Measurements from ENCODE around the gene OSGEP. TPM values are rescaled to one million over a fixed set of nuclear protein-coding genes. Genes with fewer than 3 reads are reported as not detected.
A peak's percentile ranks its signal among the peaks of the same experiment; 100 is the strongest.

The OSGEP gene
- total and polyA plus RNA-seq, 2 of the 13 experiments (the other 11 are each of a cell fraction or from before 2014, with no cell fraction given), result 39.7 to 41.1 TPM

DNA sequence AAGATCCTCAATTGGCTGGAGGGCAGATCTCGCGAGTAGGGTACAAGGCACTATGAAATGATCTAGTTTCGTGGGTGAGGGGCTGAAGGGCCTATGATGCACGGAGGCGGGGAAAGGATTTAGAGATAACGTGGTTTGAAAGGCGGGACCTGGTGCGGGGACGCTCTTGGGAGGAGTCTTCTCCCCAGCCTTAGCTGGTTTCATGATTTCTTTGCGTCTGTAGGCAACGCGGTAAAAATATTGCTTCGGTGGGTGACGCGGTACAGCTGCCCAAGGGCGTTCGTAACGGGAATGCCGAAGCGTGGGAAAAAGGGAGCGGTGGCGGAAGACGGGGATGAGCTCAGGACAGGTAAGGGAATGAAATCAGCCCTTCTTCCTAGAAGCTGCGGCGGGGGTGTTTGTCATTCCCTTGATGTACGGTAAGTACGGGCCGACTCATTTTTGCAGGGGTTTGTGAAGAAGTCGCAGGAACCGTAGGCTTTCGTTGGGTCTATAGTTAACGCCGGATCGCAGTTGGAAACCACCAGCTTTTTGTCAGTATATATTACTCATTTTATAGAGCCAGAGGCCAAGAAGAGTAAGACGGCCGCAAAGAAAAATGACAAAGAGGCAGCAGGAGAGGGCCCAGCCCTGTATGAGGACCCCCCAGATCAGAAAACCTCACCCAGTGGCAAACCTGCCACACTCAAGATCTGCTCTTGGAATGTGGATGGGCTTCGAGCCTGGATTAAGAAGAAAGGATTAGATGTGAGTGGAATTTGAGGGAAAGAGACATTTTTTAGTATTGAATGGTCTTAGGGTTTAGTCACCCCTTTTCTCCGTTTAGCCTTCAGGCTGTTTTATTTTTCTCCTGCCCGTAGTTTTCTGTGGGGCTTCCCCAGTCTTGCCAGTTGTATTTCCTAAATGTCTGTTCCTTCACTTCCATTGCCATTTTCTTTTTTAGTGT, 1.0 kb upstream of the OSGEP start (continued):
- TF ChIP-seq SAFB2 (CRISPR knock-in tag; IDR thresholded peaks at IDR 0.05; ENCODE audit: borderline replicate concordance, low read depth) (0 out of 2 replicates have a peak, but pooled peaks have one; percentile 15), ZNF670 (CRISPR knock-in tag; IDR thresholded peaks at IDR 0.05; ENCODE audit: borderline replicate concordance) (0 out of 2 replicates have a peak, but pooled peaks have one; percentile 61), ELF4 (CRISPR knock-in tag; IDR thresholded peaks at IDR 0.05; ENCODE audit: borderline replicate concordance) (peak; percentile 85; the same call in 1 of the 2 replicates), ZNF136 (CRISPR knock-in tag; IDR thresholded peaks at IDR 0.05; ENCODE audit: low read depth) (peak; percentile 65; the same call in 1 of the 2 replicates), CBX5 (CRISPR knock-in tag; IDR thresholded peaks at IDR 0.05; ENCODE audit: borderline replicate concordance) (0 out of 2 replicates have a peak, but pooled peaks have one; percentile 2), ZNF782 (CRISPR knock-in tag; IDR thresholded peaks at IDR 0.05; ENCODE audit: borderline replicate concordance) (0 out of 2 replicates have a peak, but pooled peaks have one; percentile 24), TBX2 (CRISPR knock-in tag; IDR thresholded peaks at IDR 0.05; ENCODE audit: borderline replicate concordance) (peak; percentile 61; the same call in 1 of the 2 replicates), ZNF878 (CRISPR knock-in tag; IDR thresholded peaks at IDR 0.05) (0 out of 2 replicates have a peak, but pooled peaks have one; percentile 55), ZC3H4 (CRISPR knock-in tag; IDR thresholded peaks at IDR 0.05; ENCODE audit: borderline replicate concordance) (peak; percentile 70; the same call in 1 of the 2 replicates), ZNF253 (CRISPR knock-in tag; IDR thresholded peaks at IDR 0.05; ENCODE audit: borderline replicate concordance) (peak; percentile 82; the same call in 1 of the 2 replicates), SAP130 (CRISPR knock-in tag; IDR thresholded peaks at IDR 0.05; ENCODE audit: low read depth) (peak; percentile 66), ESRRA (CRISPR knock-in tag; IDR thresholded peaks at IDR 0.05; ENCODE audit: low read depth) (no peak)
- TF ChIP-seq, protein P1, sequence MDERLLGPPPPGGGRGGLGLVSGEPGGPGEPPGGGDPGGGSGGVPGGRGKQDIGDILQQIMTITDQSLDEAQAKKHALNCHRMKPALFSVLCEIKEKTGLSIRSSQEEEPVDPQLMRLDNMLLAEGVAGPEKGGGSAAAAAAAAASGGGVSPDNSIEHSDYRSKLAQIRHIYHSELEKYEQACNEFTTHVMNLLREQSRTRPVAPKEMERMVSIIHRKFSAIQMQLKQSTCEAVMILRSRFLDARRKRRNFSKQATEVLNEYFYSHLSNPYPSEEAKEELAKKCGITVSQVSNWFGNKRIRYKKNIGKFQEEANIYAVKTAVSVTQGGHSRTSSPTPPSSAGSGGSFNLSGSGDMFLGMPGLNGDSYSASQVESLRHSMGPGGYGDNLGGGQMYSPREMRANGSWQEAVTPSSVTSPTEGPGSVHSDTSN (CRISPR knock-in tag; IDR thresholded peaks at IDR 0.05), result no peak
- TF ChIP-seq, protein P2, sequence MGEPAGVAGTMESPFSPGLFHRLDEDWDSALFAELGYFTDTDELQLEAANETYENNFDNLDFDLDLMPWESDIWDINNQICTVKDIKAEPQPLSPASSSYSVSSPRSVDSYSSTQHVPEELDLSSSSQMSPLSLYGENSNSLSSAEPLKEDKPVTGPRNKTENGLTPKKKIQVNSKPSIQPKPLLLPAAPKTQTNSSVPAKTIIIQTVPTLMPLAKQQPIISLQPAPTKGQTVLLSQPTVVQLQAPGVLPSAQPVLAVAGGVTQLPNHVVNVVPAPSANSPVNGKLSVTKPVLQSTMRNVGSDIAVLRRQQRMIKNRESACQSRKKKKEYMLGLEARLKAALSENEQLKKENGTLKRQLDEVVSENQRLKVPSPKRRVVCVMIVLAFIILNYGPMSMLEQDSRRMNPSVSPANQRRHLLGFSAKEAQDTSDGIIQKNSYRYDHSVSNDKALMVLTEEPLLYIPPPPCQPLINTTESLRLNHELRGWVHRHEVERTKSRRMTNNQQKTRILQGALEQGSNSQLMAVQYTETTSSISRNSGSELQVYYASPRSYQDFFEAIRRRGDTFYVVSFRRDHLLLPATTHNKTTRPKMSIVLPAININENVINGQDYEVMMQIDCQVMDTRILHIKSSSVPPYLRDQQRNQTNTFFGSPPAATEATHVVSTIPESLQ (CRISPR knock-in tag; conservative IDR thresholded peaks at IDR 0.05), result no peak
- TF ChIP-seq, protein P3, sequence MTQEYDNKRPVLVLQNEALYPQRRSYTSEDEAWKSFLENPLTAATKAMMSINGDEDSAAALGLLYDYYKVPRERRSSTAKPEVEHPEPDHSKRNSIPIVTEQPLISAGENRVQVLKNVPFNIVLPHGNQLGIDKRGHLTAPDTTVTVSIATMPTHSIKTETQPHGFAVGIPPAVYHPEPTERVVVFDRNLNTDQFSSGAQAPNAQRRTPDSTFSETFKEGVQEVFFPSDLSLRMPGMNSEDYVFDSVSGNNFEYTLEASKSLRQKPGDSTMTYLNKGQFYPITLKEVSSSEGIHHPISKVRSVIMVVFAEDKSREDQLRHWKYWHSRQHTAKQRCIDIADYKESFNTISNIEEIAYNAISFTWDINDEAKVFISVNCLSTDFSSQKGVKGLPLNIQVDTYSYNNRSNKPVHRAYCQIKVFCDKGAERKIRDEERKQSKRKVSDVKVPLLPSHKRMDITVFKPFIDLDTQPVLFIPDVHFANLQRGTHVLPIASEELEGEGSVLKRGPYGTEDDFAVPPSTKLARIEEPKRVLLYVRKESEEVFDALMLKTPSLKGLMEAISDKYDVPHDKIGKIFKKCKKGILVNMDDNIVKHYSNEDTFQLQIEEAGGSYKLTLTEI (CRISPR knock-in tag; conservative IDR thresholded peaks at IDR 0.05), result no peak
- TF ChIP-seq, protein P4, sequence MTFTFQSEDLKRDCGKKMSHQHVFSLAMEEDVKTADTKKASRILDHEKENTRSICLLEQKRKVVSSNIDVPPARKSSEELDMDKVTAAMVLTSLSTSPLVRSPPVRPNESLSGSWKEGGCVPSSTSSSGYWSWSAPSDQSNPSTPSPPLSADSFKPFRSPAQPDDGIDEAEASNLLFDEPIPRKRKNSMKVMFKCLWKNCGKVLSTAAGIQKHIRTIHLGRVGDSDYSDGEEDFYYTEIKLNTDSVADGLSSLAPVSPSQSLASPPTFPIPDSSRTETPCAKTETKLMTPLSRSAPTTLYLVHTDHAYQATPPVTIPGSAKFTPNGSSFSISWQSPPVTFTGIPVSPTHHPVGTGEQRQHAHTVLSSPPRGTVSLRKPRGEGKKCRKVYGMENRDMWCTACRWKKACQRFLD (CRISPR knock-in tag; IDR thresholded peaks at IDR 0.05; ENCODE audit: borderline replicate concordance), result 0 out of 2 replicates have a peak, but pooled peaks have one; percentile 13
